NB4 (cell line): ENCODE measurements around the gene CORO6.

ENCODE experiments used
- MAX ChIP-seq: IDR thresholded peaks from 2 replicates; pipeline ENCODE4 v1.6.1; 2011; ENCODE audit warnings: low read depth, low read length
- POLR2A ChIP-seq: IDR thresholded peaks from 2 replicates; pipeline ENCODE4 v1.6.1; 2011; ENCODE audit warnings: mild to moderate bottlenecking; ENCODE audit not compliant: insufficient read length; ENCODE audit errors: extremely low read depth

GRCh38 chr17:29597361-29598172 lies 25.1 kb downstream of the CORO6 start:
- TF ChIP-seq MAX = no peak
- no peak for TF ChIP-seq POLR2A
